NOMO-1 treated with dmso at 0.1 percent for 144 hours (cell line): ENCODE results near the gene TP73.

Experiments used
- DNase-seq: peaks from one replicate; lab custom pipeline; 2025; ENCODE audit not compliant: unreplicated experiment; lab: John Stamatoyannopoulos, UW

The TP73 gene

DNA sequence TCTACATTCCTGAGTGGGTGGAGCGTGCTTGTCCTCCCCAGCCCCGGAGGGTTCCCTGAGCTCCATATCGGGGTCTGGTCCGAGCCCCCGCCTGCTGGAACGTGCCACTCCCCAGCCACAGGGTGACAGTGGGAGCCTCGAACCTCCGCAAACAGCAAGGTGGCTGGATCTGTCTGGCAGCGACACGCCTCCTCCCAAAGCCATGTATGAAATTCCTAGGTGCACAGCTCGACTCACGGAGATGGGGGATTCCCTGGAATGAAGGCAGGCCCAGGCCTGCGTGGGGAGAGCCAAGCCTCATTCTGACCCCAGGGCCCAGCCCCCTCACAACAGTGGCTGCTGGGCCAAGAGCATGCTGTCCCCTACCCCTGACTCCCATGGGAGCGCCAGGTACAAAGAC lies 32.9 kb downstream of the TP73 start:
- DNase-seq, result no peak

- no peak for DNase-seq
Measured at GRCh38 chr1:3685906-3686305, 33.6 kb downstream of the TP73 start.

GRCh38 chr1:3687504-3687903 lies 35.2 kb downstream of the TP73 start:
- DNase-seq, result no peak

DNA sequence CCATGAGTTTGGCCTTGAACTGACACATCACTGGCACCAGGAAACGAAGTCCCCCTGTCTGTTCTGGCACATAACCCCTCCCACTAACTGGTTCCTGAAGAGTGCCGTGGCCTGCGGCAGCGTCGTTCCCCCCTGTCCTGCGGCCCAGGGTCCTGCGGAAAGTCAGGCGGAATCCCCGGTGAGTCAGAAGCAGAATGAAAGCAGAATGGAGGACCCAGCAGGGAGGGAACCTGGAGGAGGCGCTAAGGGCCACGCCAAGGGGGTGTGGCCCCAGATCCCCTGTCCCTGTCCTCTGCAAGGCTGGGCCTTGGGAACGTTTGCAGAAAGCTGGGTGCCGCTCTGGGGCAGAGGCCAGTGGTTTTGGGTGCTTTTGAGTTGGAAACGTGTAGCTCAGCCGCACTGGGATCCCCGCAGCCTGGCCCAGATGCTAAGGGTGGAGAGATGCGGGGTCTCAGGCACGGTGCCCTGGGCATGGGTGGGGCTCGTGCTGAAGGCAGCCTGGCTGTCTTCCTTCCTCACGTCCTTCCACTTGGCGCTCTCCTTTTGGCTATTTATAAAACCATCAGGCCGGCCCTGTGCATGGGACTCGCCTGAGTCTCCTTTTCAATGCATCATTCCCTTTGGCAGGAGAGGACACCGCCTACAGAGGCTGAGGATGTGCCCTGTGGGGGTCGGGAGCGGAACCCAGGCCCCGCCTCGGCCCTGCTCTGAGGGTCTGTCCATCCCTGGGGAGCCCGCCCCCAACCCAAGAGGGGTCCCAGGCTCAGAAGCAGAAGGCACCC lies 36.2 kb downstream of the TP73 start:
- DNase-seq, result no peak

GRCh38 chr1:3689138-3689750 lies 36.9 kb downstream of the TP73 start:
- DNase-seq, result no peak

DNA sequence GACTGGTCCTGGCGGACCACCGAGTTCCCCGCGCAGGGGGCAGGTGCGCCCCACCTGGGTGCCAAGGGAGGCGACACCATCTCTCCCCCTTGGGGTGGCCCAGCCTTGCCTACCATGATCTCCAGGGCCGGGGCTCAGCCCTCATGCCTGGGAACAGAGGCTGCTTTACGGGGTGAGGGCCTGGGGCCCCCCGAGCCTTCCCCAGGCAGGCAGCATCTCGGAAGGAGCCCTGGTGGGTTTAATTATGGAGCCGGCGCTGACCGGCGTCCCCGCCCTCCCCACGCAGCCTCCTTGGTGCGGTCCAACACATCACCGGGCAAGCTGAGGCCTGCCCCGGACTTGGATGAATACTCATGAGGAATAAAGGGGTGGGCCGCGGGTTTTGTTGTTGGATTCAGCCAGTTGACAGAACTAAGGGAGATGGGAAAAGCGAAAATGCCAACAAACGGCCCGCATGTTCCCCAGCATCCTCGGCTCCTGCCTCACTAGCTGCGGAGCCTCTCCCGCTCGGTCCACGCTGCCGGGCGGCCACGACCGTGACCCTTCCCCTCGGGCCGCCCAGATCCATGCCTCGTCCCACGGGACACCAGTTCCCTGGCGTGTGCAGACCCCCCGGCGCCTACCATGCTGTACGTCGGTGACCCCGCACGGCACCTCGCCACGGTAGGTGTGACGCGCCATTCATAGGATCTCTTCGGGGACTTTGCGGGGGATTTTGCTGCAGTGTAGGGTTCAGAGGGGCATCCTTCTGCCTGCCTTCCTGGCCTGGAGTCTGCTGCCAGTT lies 38.2 kb downstream of the TP73 start:
- DNase-seq, result no peak

DNA sequence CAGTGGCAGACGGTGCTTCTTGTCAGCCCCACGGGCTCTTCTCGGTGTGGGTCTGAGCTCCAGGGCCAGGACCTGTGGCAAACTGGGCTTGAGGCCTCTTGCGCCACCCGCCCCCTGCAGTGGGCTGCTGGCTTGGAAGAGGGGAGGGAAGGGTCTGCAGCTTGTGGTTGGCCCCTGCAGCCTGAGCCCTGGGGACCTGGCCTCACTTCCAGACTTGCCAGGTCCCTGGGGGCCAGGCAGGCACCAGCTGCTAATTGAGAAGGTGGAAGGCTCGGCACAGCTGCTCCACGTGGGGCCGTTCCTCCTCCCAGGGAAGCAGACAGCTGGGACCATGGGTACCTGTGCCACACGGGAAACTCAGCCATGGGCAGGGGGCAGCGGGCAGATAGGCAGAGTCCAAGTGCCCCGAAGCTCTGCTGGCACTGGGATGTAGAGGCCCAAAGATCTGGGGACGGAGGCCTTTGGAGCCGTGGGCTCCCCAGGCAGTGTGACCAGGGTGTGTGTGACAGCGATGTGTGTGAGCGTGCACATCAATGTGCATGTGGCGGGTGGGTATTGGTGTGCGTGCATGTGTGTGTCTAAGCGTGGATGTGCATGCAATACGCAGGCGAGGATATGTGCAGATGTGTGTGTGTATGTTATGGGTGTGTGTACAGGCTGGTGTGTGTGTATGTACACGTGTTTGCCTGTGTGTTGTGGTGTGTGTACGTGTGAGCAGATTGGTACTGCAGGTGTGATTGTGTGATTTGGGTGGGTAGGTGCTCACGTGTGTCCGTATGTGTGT lies 39.3 kb downstream of the TP73 start:
- no peak for DNase-seq

DNA sequence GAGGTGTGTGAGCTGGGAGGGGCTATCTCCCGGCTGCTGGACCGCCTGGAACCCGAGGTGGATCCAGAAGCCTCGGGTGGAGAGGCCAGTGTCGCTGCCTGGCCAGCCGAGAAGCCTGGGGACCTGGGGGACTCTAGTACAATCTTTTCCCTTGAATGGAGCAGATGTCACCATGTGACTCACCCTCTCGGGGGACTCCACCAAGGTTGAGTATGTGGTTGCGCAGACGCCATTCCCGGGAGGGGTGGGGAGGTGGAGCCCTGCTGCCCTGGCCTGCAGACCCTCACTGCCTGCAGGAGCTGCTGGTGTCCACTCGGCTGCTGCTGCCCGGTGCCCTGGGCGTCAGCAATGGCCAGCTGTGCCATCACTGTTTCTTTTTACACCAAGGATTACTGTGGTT lies 40.3 kb downstream of the TP73 start:
- DNase-seq, result no peak

DNA sequence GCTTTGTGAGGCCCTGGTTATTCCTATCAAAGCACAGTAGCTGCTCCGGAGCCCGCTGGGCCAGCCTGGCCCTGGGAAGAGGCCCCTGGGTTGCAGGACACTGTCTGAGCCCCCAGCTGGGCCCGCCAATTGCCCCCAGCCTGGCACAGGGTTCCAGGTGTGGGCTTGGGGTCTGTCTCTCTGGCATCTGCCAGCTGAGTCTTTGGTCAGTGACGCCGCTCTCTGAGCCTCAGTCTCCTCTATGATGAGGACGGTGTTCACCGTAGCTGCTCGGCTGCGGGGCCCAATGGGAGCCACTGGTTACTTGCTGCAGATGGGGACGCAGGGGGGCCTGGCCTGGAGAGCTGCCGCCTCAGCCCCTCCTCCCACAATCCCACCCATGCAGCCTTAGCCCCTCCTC lies 41.0 kb downstream of the TP73 start:
- DNase-seq, result no peak

DNA sequence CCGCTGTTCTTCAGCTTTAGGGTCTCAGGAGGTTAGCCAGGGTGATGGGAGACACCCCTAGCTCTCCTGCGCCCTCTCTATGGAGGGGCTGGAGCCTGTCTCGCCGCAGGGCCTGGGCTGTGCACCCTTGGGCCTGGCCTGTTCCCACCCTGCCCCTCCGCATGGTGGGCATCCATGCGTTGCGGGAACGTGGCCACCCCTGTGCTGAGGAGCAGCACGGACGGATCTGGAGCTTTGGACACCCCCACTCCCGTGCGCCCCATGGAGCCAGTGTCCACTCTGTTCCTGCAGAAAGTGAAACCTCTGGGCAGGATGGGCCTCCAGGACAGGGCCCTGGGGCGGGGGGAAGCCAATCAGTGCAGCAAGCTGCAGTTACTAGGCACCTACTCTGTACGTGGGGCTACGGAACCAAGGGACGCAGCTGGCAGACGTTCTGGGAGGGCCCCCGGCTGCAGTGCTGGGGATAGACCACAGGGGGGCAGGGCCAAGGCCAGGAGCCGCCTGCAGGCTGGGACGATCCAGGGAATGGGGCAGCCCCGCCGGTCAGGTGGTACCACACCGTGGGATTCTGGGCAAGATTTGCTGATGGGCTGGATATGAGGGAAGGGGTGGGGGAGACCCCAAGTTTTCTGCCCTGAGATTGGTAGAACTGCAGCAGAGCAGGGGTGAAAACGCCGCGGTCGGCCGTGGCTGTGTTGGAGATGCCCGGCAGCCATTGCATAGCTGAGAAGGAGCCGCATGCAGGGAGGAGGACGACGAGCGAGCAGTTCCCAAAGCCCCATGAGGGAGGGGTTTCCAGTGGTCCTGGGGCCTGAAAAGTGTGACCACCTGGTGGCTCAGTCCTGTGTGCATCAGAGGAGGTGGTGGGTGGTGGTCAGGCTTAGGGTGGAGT lies 43.3 kb downstream of the TP73 start:
- no peak for DNase-seq

DNA sequence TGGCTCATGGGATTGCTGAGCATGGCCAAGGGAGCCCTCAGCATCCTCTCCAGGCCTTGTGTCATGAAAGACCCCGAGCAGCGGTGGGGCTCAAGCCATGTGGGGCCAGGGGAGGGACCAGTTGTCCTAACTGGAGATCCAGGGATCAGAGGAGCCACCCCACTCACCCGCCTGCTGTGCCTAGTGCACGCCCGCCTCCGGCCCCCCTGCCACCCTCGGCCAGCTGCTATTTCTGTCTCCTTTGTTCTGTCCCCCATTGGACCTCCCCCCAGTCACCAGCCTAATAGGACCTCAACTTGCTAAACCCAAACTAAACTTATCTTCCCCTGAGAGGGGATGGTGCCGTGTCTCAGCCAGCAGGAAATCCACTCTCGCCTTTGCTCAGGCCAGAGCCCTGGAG lies 44.4 kb downstream of the TP73 start:
- no peak for DNase-seq

- no peak for DNase-seq
Measured at GRCh38 chr1:3697104-3697503, 44.8 kb downstream of the TP73 start.

GRCh38 chr1:3697810-3698209 lies 45.5 kb downstream of the TP73 start:
- no peak for DNase-seq

DNA sequence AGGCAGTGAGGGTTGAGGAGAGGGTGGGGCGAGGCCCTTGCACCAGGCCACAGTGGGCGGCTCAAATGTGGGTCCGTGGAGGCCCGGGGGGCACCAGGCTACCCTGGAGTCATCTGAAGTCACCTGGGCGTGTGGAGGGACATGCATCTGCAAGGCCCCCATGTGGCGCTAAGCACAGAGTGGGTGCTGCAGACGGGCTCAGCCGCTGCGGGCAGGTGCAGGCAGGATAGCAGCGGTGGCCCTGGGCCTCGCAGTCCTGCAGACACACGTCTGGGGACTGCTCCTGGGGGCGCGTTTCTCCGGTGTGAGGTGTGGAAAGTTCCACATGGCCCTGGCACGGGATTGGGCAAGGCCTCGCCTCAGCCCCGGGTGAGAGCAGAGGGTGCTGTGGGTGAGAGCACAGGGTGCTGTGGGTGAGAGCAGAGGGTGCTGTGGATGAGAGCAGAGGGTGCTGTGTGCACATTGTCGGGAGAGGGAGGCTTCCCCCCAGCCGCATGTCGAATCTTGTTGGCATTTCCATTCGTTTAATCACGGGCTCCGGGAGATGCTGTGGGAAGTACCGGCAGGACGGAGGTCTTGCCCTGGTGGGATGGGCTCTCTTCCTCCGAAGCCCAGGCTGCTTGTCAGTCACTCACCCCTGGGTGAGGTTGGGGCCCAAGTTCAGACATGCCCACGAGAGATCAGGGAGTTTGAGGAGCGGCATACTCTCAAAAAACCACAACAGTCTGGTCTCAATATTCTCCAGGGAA lies 46.5 kb downstream of the TP73 start:
- DNase-seq, result no peak

GRCh38 chr1:3699596-3699995 lies 47.3 kb downstream of the TP73 start:
- no peak for DNase-seq

DNA sequence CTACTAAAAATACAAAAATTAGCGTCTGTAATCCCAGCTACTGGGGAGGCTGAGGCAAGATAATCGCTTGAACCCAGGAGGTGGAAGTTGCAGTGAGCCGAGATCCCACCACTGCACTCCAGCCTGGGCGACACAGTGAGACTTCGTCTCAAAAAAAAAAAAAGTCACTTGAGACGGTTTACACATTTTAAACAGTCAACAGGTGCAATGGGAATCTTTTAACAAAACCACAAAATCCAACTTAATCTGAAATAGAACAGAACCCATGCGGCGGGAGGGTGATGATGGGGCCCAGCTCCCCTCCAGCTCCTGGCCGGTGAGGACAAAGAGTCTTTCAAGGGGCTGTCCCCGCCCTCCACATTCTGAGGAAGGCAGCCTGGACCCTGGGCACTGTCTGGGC lies 48.3 kb downstream of the TP73 start:
- no peak for DNase-seq

DNA sequence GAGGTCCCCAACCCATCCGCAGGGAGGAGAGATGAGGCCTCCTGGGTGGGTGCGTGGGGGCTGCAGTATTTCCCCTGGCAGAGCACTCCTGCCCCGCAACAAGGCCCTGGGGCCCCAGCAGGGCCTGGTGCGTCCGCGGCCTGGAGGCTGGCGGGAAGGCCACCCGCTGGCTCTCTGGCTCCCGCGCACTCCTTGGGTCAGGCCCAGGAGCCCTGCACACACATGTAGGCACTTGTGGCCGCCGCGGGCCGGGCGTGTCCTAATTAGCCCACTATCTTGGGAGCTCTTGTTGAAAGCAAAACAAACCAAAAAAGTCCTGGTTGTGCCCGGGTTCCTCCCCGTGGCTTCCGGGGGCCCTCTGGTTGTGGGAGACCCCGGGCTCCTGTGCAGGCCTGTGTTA lies 50.2 kb downstream of the TP73 start:
- DNase-seq, result no peak

GRCh38 chr1:3702990-3703728 lies 50.8 kb downstream of the TP73 start:
- no peak for DNase-seq

- DNase-seq, result peak; percentile 38
Measured at GRCh38 chr1:3703786-3704371, 51.6 kb downstream of the TP73 start.
